ENCODE results near the gene KLHL29. TPM values are rescaled to one million over a fixed set of nuclear protein-coding genes. Genes with fewer than 3 reads are reported as not detected.

Gene KLHL29
- total RNA-seq, 1 donor: 1.0 TPM

GRCh38 chr2:23637011-23637778 is 252.2 kb downstream of the KLHL29 start:
- Histone ChIP-seq H3K4me3 (ENCODE audit: low read length) (no peak overlapping the region), H3K9me3 (ENCODE audit: low read depth, low read length) (no peaks in the 10 kb centered on the region), H3K4me1 (ENCODE audit: insufficient read depth, low read length) (no peaks in the 10 kb centered on the region), H3K27me3 (ENCODE audit: insufficient read depth, low read length) (no peaks in the 10 kb centered on the region)

GRCh38 chr2:23639406-23639982 is 254.5 kb downstream of the KLHL29 start:
- no peaks in the 10 kb centered on the region for H3K4me1 ChIP-seq (ENCODE audit: insufficient read depth, low read length)
- no peak overlapping the region for H3K4me3 ChIP-seq (ENCODE audit: low read length)
- H3K9me3 ChIP-seq (ENCODE audit: low read depth, low read length): no peaks in the 10 kb centered on the region
- no peaks in the 10 kb centered on the region for H3K27me3 ChIP-seq (ENCODE audit: insufficient read depth, low read length)

- no peak overlapping the region for H3K4me3 ChIP-seq (ENCODE audit: low read length)
- H3K4me1 ChIP-seq (ENCODE audit: insufficient read depth, low read length): no peaks in the 10 kb centered on the region
- H3K27me3 ChIP-seq (ENCODE audit: insufficient read depth, low read length): no peaks in the 10 kb centered on the region
Observed at GRCh38 chr2:23640711-23641110, 255.7 kb downstream of the KLHL29 start.

GRCh38 chr2:23642516-23642915 is 257.5 kb downstream of the KLHL29 start:
- no peaks in the 10 kb centered on the region for H3K4me1 ChIP-seq (ENCODE audit: insufficient read depth, low read length)
- no peak overlapping the region for H3K4me3 ChIP-seq (ENCODE audit: low read length)
- no peaks in the 10 kb centered on the region for H3K9me3 ChIP-seq (ENCODE audit: low read depth, low read length)
- no peaks in the 10 kb centered on the region for H3K27me3 ChIP-seq (ENCODE audit: insufficient read depth, low read length)

More at GRCh38 chr2:23640711-23641110, 255.7 kb downstream of the KLHL29 start:
- no peaks in the 10 kb centered on the region for H3K9me3 ChIP-seq (ENCODE audit: low read depth, low read length)

GRCh38 chr2:23645230-23645808 is 260.3 kb downstream of the KLHL29 start:
- Histone ChIP-seq H3K4me3 (ENCODE audit: low read length) (no peak overlapping the region), H3K4me1 (ENCODE audit: insufficient read depth, low read length) (no peaks in the 10 kb centered on the region), H3K27me3 (ENCODE audit: insufficient read depth, low read length) (no peaks in the 10 kb centered on the region), H3K9me3 (ENCODE audit: low read depth, low read length) (no peaks in the 10 kb centered on the region)

- Histone ChIP-seq H3K9me3 (ENCODE audit: low read depth, low read length) (no peaks in the 10 kb centered on the region), H3K4me3 (ENCODE audit: low read length) (no peak overlapping the region), H3K27me3 (ENCODE audit: insufficient read depth, low read length) (no peaks in the 10 kb centered on the region), H3K4me1 (ENCODE audit: insufficient read depth, low read length) (no peaks in the 10 kb centered on the region)
Observed at GRCh38 chr2:23647563-23647962, 262.6 kb downstream of the KLHL29 start.

GRCh38 chr2:23649303-23649702 is 264.3 kb downstream of the KLHL29 start:
- no peak overlapping the region for H3K4me3 ChIP-seq (ENCODE audit: low read length)
- no peaks in the 10 kb centered on the region for H3K4me1 ChIP-seq (ENCODE audit: insufficient read depth, low read length)
- H3K27me3 ChIP-seq (ENCODE audit: insufficient read depth, low read length): no peaks in the 10 kb centered on the region
- H3K9me3 ChIP-seq (ENCODE audit: low read depth, low read length): no peaks in the 10 kb centered on the region

- Histone ChIP-seq H3K27me3 (ENCODE audit: insufficient read depth, low read length) (no peaks in the 10 kb centered on the region), H3K4me1 (ENCODE audit: insufficient read depth, low read length) (no peaks in the 10 kb centered on the region), H3K4me3 (ENCODE audit: low read length) (no peak overlapping the region), H3K9me3 (ENCODE audit: low read depth, low read length) (no peaks in the 10 kb centered on the region)
Observed at GRCh38 chr2:23649819-23650218, 264.8 kb downstream of the KLHL29 start.

GRCh38 chr2:23651187-23652080 is 266.5 kb downstream of the KLHL29 start:
- Histone ChIP-seq H3K4me1 (ENCODE audit: insufficient read depth, low read length) (no peaks in the 10 kb centered on the region), H3K9me3 (ENCODE audit: low read depth, low read length) (no peaks in the 10 kb centered on the region)

GRCh38 chr2:23653326-23653725 is 268.3 kb downstream of the KLHL29 start:
- no peak overlapping the region for H3K4me3 ChIP-seq (ENCODE audit: low read length)
- H3K27me3 ChIP-seq (ENCODE audit: insufficient read depth, low read length): no peaks in the 10 kb centered on the region
- no peaks in the 10 kb centered on the region for H3K9me3 ChIP-seq (ENCODE audit: low read depth, low read length)
- H3K4me1 ChIP-seq (ENCODE audit: insufficient read depth, low read length): no peaks in the 10 kb centered on the region

More at GRCh38 chr2:23651187-23652080, 266.5 kb downstream of the KLHL29 start:
- no peaks in the 10 kb centered on the region for H3K27me3 ChIP-seq (ENCODE audit: insufficient read depth, low read length)
- no peak overlapping the region for H3K4me3 ChIP-seq (ENCODE audit: low read length)

- Histone ChIP-seq H3K9me3 (ENCODE audit: low read depth, low read length) (no peaks in the 10 kb centered on the region), H3K4me3 (ENCODE audit: low read length) (no peak overlapping the region), H3K4me1 (ENCODE audit: insufficient read depth, low read length) (no peaks in the 10 kb centered on the region), H3K27me3 (ENCODE audit: insufficient read depth, low read length) (no peaks in the 10 kb centered on the region)
Observed at GRCh38 chr2:23654756-23655155, 269.8 kb downstream of the KLHL29 start.

GRCh38 chr2:23655934-23656596 is 271.1 kb downstream of the KLHL29 start:
- Histone ChIP-seq H3K9me3 (ENCODE audit: low read depth, low read length) (no peaks in the 10 kb centered on the region), H3K27me3 (ENCODE audit: insufficient read depth, low read length) (no peaks in the 10 kb centered on the region), H3K4me3 (ENCODE audit: low read length) (no peak overlapping the region), H3K4me1 (ENCODE audit: insufficient read depth, low read length) (no peaks in the 10 kb centered on the region)

GRCh38 chr2:23656597-23656973 is 271.6 kb downstream of the KLHL29 start:
- no peak overlapping the region for H3K4me3 ChIP-seq (ENCODE audit: low read length)
- no peaks in the 10 kb centered on the region for H3K4me1 ChIP-seq (ENCODE audit: insufficient read depth, low read length)
- H3K9me3 ChIP-seq (ENCODE audit: low read depth, low read length): no peaks in the 10 kb centered on the region
- H3K27me3 ChIP-seq (ENCODE audit: insufficient read depth, low read length): no peaks in the 10 kb centered on the region

- no peaks in the 10 kb centered on the region for H3K4me1 ChIP-seq (ENCODE audit: insufficient read depth, low read length)
- H3K27me3 ChIP-seq (ENCODE audit: insufficient read depth, low read length): no peaks in the 10 kb centered on the region
- no peak overlapping the region for H3K4me3 ChIP-seq (ENCODE audit: low read length)
- no peaks in the 10 kb centered on the region for H3K9me3 ChIP-seq (ENCODE audit: low read depth, low read length)
Observed at GRCh38 chr2:23657371-23657770, 272.4 kb downstream of the KLHL29 start.
